Activated B cell treated with CpG ODN at 0.5 μM for 24 hours (primary cell): ENCODE measurements around the gene ADCY1. TPM values are rescaled to one million over a fixed set of nuclear protein-coding genes. Genes with fewer than 3 reads are reported as not detected.

Experiments used
- ATAC-seq: fragments of 200-7000 bp; cut with Tn5 transposase; one replicate; pipeline ENCODE4 v1.10.0; 2021; ENCODE audit warnings: low read depth, mild to moderate bottlenecking, moderate library complexity
- CTCF ChIA-PET: fragments of 350-600 bp; sonication (Branson Sonifier 250); formaldehyde crosslinking; loops from one replicate; lab custom pipeline; 2021; ENCODE audit warnings: antibody characterized with exemption; lab: Charles Lee
- POLR2A ChIA-PET: fragments of 350-600 bp; sonication (Branson Sonifier 250); formaldehyde crosslinking; loops from one replicate; lab custom pipeline; 2021; ENCODE audit warnings: antibody characterized with exemption; lab: Charles Lee
- DNase-seq: peaks from one replicate; pipeline ENCODE4 v3.0.0; 2022
- H3K27ac Mint-ChIP-seq: one replicate; pipeline ENCODE4 v1.8.0; 2020; ENCODE audit warnings: mixed read lengths
- H3K27me3 Mint-ChIP-seq: one replicate; pipeline ENCODE4 v1.8.0; 2021; ENCODE audit warnings: mixed read lengths
- H3K36me3 Mint-ChIP-seq: one replicate; pipeline ENCODE4 v1.8.0; 2021; ENCODE audit warnings: low read depth, mixed read lengths
- H3K4me1 Mint-ChIP-seq: one replicate; pipeline ENCODE4 v1.8.0; 2021; ENCODE audit warnings: mixed read lengths
- H3K4me3 Mint-ChIP-seq: one replicate; pipeline ENCODE4 v1.8.0; 2020; ENCODE audit warnings: mild to moderate bottlenecking, mixed read lengths
- H3K9me3 Mint-ChIP-seq: one replicate; pipeline ENCODE4 v1.8.0; 2020; ENCODE audit warnings: mixed read lengths
- CTCF ChIP-seq: fragments of 200-600 bp; IDR thresholded peaks from one replicate; pipeline ENCODE4 v1.8.0; 2022; ENCODE audit warnings: antibody characterized with exemption, mild to moderate bottlenecking
- intact Hi-C: fragments of 100-400 bp; cut with micrococcal nuclease; formaldehyde crosslinking; loops from one replicate; pipeline ENCODE4 v1.15.1; 2024
- total RNA-seq: library from RNA; stranded (reverse); gene quantifications from 2 replicates; pipeline ENCODE4 v1.2.3, GENCODE V29; 2022

ADCY1 gene
- total RNA-seq, 1 donor from 2014 or later, result not detected

- Mint-ChIP-seq H3K27me3 (no peaks in the 10 kb centered on the region), H3K4me1 (no peaks in the 10 kb centered on the region), H3K36me3 (no peaks in the 10 kb centered on the region), H3K9me3 (peaks cover 22% of the 10 kb centered on the region), H3K27ac (no peak overlapping the region), H3K4me3 (no peak overlapping the region)
- POLR2A ChIA-PET, result no interaction called here
- ATAC-seq, result no peak
- CTCF ChIA-PET, result no interaction called here
- intact Hi-C loops, result no loop called here
- DNase-seq, result no peak
- no peak for TF ChIP-seq CTCF
Observed at GRCh38 chr7:45622058-45622457, 47.9 kb downstream of the ADCY1 start.

- no peak for TF ChIP-seq CTCF
- Mint-ChIP-seq H3K36me3 (no peaks in the 10 kb centered on the region), H3K4me1 (no peaks in the 10 kb centered on the region), H3K9me3 (peaks cover 17% of the 10 kb centered on the region), H3K27me3 (no peaks in the 10 kb centered on the region), H3K27ac (no peak overlapping the region), H3K4me3 (no peak overlapping the region)
- intact Hi-C loops, result no loop called here
- POLR2A ChIA-PET, result no interaction called here
- CTCF ChIA-PET, result no interaction called here
- ATAC-seq (no peak), DNase-seq (no peak)
Observed at GRCh38 chr7:45623157-45623556, 49.0 kb downstream of the ADCY1 start.

GRCh38 chr7:45623740-45624391, 49.7 kb downstream of the ADCY1 start:
- Mint-ChIP-seq H3K27me3 (no peaks in the 10 kb centered on the region), H3K4me1 (no peaks in the 10 kb centered on the region), H3K9me3 (peaks cover 13% of the 10 kb centered on the region), H3K27ac (no peak overlapping the region), H3K4me3 (no peak overlapping the region), H3K36me3 (no peaks in the 10 kb centered on the region)
- TF ChIP-seq CTCF, result no peak
- intact Hi-C loops, result no loop called here
- DNase-seq, result no peak
- ChIA-PET POLR2A (no interaction called here), CTCF (no interaction called here)
- no peak for ATAC-seq

GRCh38 chr7:45624392-45624760, 50.2 kb downstream of the ADCY1 start:
- ChIA-PET CTCF (no interaction called here), POLR2A (no interaction called here)
- Mint-ChIP-seq H3K27me3 (no peaks in the 10 kb centered on the region), H3K27ac (no peak overlapping the region), H3K4me1 (no peaks in the 10 kb centered on the region), H3K36me3 (no peaks in the 10 kb centered on the region), H3K9me3 (peaks cover 11% of the 10 kb centered on the region), H3K4me3 (no peak overlapping the region)
- no peak for TF ChIP-seq CTCF
- ATAC-seq, result no peak
- DNase-seq, result no peak
- intact Hi-C loops, result no loop called here

GRCh38 chr7:45625067-45625466, 50.9 kb downstream of the ADCY1 start:
- H3K27ac Mint-ChIP-seq, result no peak overlapping the region
- TF ChIP-seq CTCF, result no peak
- H3K36me3 Mint-ChIP-seq, result no peaks in the 10 kb centered on the region
- POLR2A ChIA-PET, result no interaction called here
- H3K4me1 Mint-ChIP-seq, result no peaks in the 10 kb centered on the region
- no peaks in the 10 kb centered on the region for H3K27me3 Mint-ChIP-seq
- DNase-seq (no peak), ATAC-seq (no peak)
- H3K9me3 Mint-ChIP-seq, result peaks cover 7% of the 10 kb centered on the region
- no peak overlapping the region for H3K4me3 Mint-ChIP-seq
- CTCF ChIA-PET, result no interaction called here
- intact Hi-C loops, result no loop called here
